GM18517 (cell line): ENCODE data around the gene FOXL3.

ENCODE experiments used
- ATAC-seq: cut with Tn5 transposase; IDR thresholded peaks from one replicate; pipeline ENCODE4 v1.9.1; 2021; ENCODE audit warnings: mild to moderate bottlenecking, moderate library complexity; ENCODE audit not compliant: unreplicated experiment

FOXL3 gene

GRCh38 chr7:300546-301290, 10.7 kb downstream of the FOXL3 start:
- ATAC-seq, result no peak

GRCh38 chr7:301291-302053, 11.5 kb downstream of the FOXL3 start:
- ATAC-seq, result no peak

- ATAC-seq, result no peak
Observed at GRCh38 chr7:302054-302992, 12.4 kb downstream of the FOXL3 start.

DNA sequence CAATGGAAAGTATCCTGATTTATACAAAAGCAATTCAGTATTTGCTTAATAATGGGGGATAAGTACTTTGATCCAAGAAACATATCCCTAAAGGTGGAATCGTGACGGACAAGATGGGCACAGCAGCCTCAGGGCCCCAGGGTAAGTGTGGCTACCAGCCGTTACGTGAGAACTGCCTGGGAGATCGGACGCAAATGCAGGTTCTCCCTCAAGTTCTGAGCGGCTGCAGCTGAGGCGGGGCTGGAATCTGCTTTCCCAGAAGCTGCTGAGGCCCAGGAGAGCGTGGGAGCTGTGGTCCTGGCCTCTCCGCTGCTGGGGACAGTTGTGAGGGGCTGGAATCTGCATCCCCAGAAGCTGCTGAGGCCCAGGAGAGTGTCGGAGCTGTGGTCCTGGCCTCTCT, 13.5 kb downstream of the FOXL3 start:
- no peak for ATAC-seq

GRCh38 chr7:303884-304573, 14.1 kb downstream of the FOXL3 start:
- ATAC-seq, result no peak

DNA sequence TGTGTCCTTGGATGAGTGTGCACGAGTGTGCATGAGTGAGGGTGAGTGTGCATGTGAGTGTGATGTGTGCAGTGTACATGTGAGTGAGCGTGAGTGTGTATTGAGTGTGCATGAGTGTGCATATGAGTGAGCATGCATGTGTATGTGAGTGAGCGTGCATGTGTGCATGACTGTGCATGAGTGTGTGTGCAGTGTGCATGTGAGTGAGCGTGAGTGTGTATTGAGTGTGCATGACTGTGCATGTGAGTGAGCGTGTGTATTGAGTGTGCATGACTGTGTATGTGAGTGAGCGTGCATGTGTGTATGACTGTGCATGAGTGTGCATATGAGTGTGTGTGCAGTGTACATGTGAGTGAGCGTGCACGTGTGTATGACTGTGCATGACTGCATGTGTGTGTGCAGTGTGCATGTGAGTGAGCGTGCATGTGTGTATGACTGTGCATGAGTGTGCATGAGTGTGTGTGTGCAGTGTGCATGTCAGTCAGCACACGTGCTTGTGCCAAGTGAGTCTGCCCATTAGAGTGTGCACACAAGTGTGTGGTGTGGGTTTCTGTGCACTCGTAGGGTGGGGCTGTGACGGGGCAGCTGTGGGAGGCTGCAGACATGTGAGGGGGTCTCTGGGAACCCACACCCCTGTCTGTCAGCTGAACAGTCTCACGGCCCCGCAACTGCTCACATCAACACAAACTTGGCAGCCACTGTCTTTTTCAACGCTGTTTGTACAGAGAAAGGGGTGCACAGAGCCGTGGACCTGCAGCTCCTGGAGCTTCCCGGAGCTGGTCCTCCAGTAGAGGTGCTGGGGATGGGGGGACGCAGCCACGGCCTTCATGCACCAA, 14.8 kb downstream of the FOXL3 start:
- ATAC-seq, result no peak

GRCh38 chr7:305410-306151, 15.6 kb downstream of the FOXL3 start:
- ATAC-seq, result no peak

- no peak for ATAC-seq
Observed at GRCh38 chr7:307970-308369, 18.0 kb downstream of the FOXL3 start.

DNA sequence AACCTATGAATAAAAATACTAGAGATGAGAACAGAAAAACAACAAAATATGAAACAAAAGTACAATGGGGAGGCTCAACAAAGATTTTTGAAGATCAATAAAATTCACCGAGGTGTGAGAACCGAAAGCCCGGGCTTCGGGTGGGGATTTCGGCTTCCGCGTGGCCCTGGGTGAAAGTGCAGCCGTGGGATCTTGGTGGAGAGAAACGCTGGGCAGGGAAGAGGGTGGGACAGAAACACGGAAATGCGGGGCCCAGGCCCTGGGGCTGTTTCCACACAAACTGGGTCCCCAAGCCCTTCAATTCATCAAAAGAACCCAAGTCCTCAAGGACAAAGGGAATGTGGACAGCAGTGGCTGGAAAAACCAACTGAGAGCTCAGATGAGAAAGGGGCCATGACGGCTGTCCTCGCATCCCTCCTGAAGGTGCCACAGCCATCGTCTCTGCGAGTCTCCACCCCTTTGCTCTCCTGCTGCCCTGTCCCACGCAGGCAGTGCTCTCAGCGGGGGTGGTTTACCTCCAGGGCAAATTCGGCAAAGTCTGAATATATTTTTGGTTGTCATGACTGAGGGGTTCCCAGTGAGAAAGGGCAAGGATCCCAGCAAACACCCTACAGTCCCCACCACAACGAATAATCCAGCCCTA, 19.7 kb downstream of the FOXL3 start:
- ATAC-seq, result no peak

- ATAC-seq, result no peak
Observed at GRCh38 chr7:311131-311680, 21.2 kb downstream of the FOXL3 start.

- ATAC-seq, result no peak
Observed at GRCh38 chr7:311796-312195, 21.8 kb downstream of the FOXL3 start.

DNA sequence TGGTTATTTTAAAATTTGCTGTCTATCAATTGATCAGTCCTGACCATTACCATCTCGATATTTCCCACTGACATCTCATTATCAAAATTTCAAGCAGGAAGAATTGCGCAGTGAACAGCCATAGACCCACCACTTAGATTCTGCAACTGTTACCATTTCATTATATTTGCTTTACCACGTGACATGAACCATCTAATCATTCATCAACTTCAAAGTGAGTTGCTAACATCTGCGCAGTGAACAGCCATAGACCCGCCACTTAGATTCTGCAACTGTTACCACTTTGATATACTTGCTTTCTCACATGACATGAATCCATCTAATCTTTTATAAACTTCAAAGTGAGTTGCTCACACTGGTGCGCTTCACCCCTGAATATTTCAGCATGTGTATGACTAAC, 22.5 kb downstream of the FOXL3 start:
- no peak for ATAC-seq

GRCh38 chr7:314853-315252, 24.9 kb downstream of the FOXL3 start:
- ATAC-seq, result no peak

DNA sequence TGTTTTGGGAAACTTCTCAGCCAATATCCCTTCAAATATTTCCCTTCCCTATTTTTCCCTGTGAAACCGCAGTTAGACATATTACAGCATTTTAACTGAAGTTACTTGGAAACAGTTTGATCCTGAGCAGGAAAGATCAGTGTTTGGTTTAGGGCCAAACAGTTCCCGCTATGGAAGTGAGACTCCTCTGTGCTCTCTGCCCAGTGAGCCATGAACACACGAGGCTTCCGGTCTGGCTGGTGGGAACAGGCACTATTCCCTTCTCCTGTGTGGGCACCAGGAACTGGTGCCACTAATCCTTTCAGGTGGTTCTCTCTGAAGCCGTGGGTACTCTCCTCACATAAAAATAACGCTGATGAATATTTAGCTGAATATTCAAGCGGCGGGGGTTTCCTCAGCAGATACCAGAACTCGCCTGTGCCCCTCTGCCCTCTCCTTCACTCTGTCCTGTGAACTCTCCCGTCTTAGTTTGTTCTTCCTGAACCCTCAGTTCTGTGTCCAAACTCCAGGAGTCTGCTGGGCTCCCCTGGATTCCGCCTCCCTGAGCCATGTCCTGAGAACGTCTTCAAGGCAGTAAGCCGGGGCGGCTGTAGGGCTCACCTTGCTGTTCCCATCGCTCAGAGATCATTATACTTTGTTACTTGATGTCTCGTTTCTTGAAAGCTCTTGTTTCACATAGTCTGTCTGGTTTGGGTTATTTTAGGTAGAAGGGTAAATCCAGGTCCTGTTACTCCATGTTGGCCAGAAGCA, 25.7 kb downstream of the FOXL3 start:
- no peak for ATAC-seq

DNA sequence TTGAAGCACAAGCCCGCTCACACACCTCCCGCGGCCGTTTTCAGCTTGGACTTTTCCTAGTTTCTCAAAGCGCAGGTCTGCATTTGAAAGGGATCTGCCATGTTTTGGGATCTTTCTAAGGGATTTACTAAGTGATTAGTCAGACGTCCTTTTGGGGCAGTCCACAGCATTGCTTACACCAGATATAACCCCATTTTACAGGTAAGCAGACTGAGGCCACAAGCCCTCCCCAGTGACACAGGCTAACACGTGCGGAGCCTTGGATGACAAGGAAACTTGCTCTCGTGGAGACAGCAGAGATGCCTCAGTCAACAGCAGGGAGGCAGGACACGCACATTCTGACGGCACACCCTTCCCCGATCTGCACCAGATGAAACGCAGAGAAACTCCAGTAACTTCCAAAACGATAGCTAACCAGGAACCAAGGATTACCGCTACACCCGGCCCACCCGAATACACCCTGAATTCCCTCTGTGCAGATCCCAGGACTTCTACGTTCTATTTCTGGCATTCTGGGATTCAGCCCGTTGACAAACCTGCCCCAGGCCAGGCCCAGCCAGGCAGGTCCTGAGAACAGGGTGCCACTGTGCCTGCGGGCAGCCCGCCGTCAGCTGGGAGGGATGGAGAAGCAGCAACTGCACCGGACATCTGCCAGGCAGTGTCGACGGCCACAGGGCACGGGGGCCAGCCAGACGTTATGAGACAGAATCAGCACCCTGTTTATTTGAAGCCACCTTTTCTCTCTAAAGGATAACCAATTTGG, 27.9 kb downstream of the FOXL3 start:
- ATAC-seq, result no peak

DNA sequence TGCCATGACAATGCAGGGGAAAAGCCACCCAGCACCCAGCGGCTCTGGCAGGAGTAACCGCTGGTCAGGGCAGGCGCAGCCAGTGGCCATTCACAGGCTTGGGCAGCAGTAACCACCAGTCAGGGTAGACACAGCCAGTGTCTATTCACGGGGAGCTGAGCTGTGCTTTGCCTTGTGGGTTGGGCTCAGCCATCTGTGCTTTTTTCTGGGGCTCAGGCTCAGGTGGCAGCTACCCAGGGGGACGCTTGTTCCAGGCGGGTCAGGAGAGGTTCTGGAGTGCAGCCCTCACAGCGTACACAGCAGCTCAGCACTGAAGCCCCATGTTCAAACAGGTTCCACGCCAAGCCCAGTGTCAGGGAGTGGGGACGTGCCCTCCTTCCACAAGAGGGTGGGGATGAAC, 28.5 kb downstream of the FOXL3 start:
- ATAC-seq, result no peak
